Nephron progenitor cell (in vitro differentiated cells): ENCODE measurements around the gene BABAM2.

Experiments
- DNase-seq: peaks from one replicate; pipeline ENCODE4 v3.0.0; 2021
- H3K27ac Mint-ChIP-seq: 2 replicates; pipeline ENCODE4 v1.8.0; 2021; ENCODE audit warnings: mild to moderate bottlenecking, moderate library complexity, mixed read lengths
- H3K27me3 Mint-ChIP-seq: 2 replicates; pipeline ENCODE4 v1.8.0; 2021; ENCODE audit warnings: mild to moderate bottlenecking, low read depth, mixed read lengths; ENCODE audit not compliant: poor library complexity
- H3K36me3 Mint-ChIP-seq: 2 replicates; pipeline ENCODE4 v1.8.0; 2021; ENCODE audit warnings: low read depth, mixed read lengths
- H3K4me1 Mint-ChIP-seq: 2 replicates; pipeline ENCODE4 v1.8.0; 2021; ENCODE audit warnings: mixed read lengths
- H3K4me3 Mint-ChIP-seq: 2 replicates; pipeline ENCODE4 v1.8.0; 2021; ENCODE audit warnings: mild to moderate bottlenecking, moderate library complexity, mixed read lengths
- H3K9me3 Mint-ChIP-seq: 2 replicates; pipeline ENCODE4 v1.8.0; 2021; ENCODE audit warnings: mild to moderate bottlenecking, moderate library complexity, mixed read lengths
- TF ChIP-seq, protein P1 (sequence below): fragments of 200-600 bp; sonication (generic); IDR thresholded peaks from 2 replicates; pipeline ENCODE4 v1.5.0; 2021; ENCODE audit warnings: antibody characterized with exemption

Gene BABAM2

DNA sequence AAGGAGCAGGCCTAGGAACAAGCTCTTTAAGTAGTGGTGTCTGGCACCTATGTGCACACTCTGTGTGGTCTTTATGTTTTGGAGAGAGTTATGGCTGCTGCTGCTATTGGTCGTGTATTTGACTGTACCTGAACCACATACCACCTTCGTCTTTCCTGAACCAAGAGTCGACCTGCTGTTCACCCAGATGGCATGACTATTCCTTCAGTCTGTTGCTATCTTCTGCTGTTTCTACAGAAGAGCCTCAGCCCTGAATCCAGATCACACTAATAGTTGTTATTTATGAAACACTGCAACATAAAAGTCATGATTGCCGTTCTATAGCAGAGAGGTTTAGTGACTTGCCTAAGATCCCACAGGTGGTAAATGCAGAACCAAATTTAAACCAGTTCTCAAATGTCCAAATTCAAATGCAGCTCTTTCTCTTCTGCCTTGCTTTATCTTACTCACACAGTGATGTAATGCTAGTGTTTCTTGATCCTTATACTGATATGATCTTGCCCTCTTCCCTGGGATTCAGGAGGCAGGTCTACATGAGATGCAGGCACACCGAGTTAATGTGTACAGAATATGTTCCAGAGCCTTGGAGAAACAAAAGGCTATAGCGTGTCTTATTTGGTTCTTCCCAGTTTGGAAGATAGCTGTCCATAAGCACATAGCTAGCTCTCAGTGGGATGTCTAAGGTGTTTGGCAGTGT, 380.1 kb downstream of the BABAM2 start:
- H3K27ac Mint-ChIP-seq = no peak overlapping the region
- H3K27me3 Mint-ChIP-seq = no peaks in the 10 kb centered on the region
- no peaks in the 10 kb centered on the region for H3K9me3 Mint-ChIP-seq
- no peak overlapping the region for H3K4me3 Mint-ChIP-seq
- no peak for DNase-seq
- TF ChIP-seq, protein P1, sequence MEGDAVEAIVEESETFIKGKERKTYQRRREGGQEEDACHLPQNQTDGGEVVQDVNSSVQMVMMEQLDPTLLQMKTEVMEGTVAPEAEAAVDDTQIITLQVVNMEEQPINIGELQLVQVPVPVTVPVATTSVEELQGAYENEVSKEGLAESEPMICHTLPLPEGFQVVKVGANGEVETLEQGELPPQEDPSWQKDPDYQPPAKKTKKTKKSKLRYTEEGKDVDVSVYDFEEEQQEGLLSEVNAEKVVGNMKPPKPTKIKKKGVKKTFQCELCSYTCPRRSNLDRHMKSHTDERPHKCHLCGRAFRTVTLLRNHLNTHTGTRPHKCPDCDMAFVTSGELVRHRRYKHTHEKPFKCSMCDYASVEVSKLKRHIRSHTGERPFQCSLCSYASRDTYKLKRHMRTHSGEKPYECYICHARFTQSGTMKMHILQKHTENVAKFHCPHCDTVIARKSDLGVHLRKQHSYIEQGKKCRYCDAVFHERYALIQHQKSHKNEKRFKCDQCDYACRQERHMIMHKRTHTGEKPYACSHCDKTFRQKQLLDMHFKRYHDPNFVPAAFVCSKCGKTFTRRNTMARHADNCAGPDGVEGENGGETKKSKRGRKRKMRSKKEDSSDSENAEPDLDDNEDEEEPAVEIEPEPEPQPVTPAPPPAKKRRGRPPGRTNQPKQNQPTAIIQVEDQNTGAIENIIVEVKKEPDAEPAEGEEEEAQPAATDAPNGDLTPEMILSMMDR = no peak
- peaks cover 16% of the 10 kb centered on the region for H3K4me1 Mint-ChIP-seq
- H3K36me3 Mint-ChIP-seq = no peaks in the 10 kb centered on the region

GRCh38 chr2:28271231-28271918, 380.8 kb downstream of the BABAM2 start:
- H3K9me3 Mint-ChIP-seq = no peaks in the 10 kb centered on the region
- no peak for DNase-seq
- H3K27ac Mint-ChIP-seq = no peak overlapping the region
- H3K4me1 Mint-ChIP-seq = peaks cover 16% of the 10 kb centered on the region
- no peak overlapping the region for H3K4me3 Mint-ChIP-seq
- TF ChIP-seq, protein P1 = no peak
- H3K36me3 Mint-ChIP-seq = no peaks in the 10 kb centered on the region
- H3K27me3 Mint-ChIP-seq = no peaks in the 10 kb centered on the region

GRCh38 chr2:28271919-28272250, 381.4 kb downstream of the BABAM2 start:
- TF ChIP-seq, protein P1 = no peak
- peaks cover 16% of the 10 kb centered on the region for H3K4me1 Mint-ChIP-seq
- H3K36me3 Mint-ChIP-seq = no peaks in the 10 kb centered on the region
- no peaks in the 10 kb centered on the region for H3K9me3 Mint-ChIP-seq
- H3K27ac Mint-ChIP-seq = no peak overlapping the region
- no peak overlapping the region for H3K4me3 Mint-ChIP-seq
- H3K27me3 Mint-ChIP-seq = no peaks in the 10 kb centered on the region
- DNase-seq = no peak

GRCh38 chr2:28273751-28274150, 383.2 kb downstream of the BABAM2 start:
- TF ChIP-seq, protein P1 = no peak
- Mint-ChIP-seq H3K9me3 (no peaks in the 10 kb centered on the region), H3K4me1 (peaks cover 16% of the 10 kb centered on the region), H3K27me3 (no peaks in the 10 kb centered on the region), H3K36me3 (no peaks in the 10 kb centered on the region), H3K4me3 (no peak overlapping the region), H3K27ac (no peak overlapping the region)
- no peak for DNase-seq

DNA sequence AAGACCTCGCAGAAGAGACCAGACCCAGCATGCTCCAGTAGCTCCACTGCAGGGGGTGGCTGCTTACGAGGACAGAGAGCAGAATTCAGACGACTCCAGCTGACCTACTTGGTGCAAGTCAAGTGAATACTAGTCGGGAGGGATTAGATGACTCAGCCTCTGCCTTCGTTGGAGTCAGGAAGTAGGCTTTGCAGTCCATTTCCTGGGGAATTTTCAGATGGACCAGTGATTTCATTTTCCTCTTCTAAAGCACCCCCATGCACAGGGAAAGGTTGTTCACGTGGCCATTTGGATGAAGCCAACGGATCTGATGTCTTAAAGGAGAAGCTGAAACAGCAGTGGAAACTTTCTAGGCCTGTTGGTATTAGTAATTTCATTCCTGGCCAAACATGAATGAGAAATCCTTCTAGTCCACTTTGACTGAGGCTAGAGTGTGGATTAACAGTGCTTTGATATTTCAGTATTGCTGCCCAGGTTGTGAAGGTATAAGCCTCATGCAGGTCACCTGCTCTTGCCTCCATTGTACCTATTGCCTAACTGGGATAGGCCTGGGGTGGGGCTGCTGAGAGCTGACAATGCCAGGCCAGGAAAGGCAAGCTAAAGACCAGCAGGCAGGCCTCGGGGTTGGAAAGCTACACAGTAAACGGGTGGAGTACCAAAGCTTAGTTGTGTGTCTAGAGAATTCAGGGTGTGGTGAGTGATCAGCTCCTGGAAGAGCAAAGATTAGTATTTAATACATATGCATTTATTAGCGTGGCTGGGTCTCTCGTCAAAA, 384.6 kb downstream of the BABAM2 start:
- Mint-ChIP-seq H3K4me3 (no peak overlapping the region), H3K9me3 (no peaks in the 10 kb centered on the region), H3K36me3 (no peaks in the 10 kb centered on the region), H3K4me1 (peaks cover 7% of the 10 kb centered on the region), H3K27me3 (no peaks in the 10 kb centered on the region), H3K27ac (no peak overlapping the region)
- no peak for DNase-seq
- TF ChIP-seq, protein P1 = no peak
